ENCODE measurements around the gene DROSHA. TPM values are rescaled to one million over a fixed set of nuclear protein-coding genes. Genes with fewer than 3 reads are reported as not detected.

Gene DROSHA
- total RNA-seq, 1 experiment from 2014 or later: 106 TPM

GRCh38 chr5:31427724-31428309 lies 104.1 kb downstream of the DROSHA start:
- no peak overlapping the region for H3K18ac ChIP-seq (ENCODE audit: insufficient read length, low read depth, low read length)
- H3K79me1 ChIP-seq (ENCODE audit: insufficient read depth, low read depth, low read length, poor library complexity, severe bottlenecking): no peaks in the 10 kb centered on the region
- no CpG with 5 or more reads among the region's 1 CpG for WGBS (ENCODE audit: extremely low coverage, insufficient read length, low lambda C conversion rate)
- H3K4me2 ChIP-seq (ENCODE audit: insufficient read depth, insufficient read length, low read length): no peak overlapping the region
- no peak overlapping the region for H2BK120ac ChIP-seq (ENCODE audit: low read depth, low read length, poor library complexity, severe bottlenecking)
- H2AK5ac ChIP-seq (ENCODE audit: insufficient read length, low read length): no peak overlapping the region
- TF ChIP-seq CTCF (conservative IDR thresholded peaks at IDR 0.05): no peak
- Mint-ChIP-seq H3K4me1 (peaks cover 20 to 23% of the 10 kb centered on the region in 2 experiments), H3K27me3 (ENCODE audit: low read depth) (no peaks in the 10 kb centered on the region), H3K36me3 (ENCODE audit: insufficient read depth in 1 of 3, low read depth in 3 of 3) (peaks cover 2 to 36% (median 12%) of the 10 kb centered on the region in 3 experiments; a peak in 5 of 7 replicates), H3K9me3 (no peaks in the 10 kb centered on the region), H3K27ac (peak overlapping the region; percentile 41 to 82 (median 77); a peak in 6 of 7 replicates), H3K4me3 (no peak overlapping the region)
- no peaks in the 10 kb centered on the region for H3K79me2 ChIP-seq (ENCODE audit: insufficient read depth, low read length)
- no peak overlapping the region for H3K4ac ChIP-seq (ENCODE audit: low read depth, low read length)
- no peak overlapping the region for H3K9ac ChIP-seq (ENCODE audit: extremely low read depth, insufficient read length, low read length)
- no peak overlapping the region for H2BK15ac ChIP-seq (ENCODE audit: low read depth, low read length)
- H3K4me1 ChIP-seq (ENCODE audit: insufficient read depth, low read length): peaks cover 10% of the 10 kb centered on the region; the same call in 1 of the 2 replicates
- no peak overlapping the region for H4K91ac ChIP-seq (ENCODE audit: insufficient read length, low read depth, low read length)
- H3K27ac ChIP-seq (ENCODE audit: insufficient read length, low read depth, low read length): peak overlapping the region; percentile 86
- no peak overlapping the region for H2BK12ac ChIP-seq (ENCODE audit: insufficient read length, low read depth, low read length)
- no peak overlapping the region for H2BK5ac ChIP-seq (ENCODE audit: insufficient read length, low read length)
- H4K20me1 ChIP-seq (ENCODE audit: control insufficient read depth, insufficient read depth, insufficient read length): no peaks in the 10 kb centered on the region
- H3K14ac ChIP-seq (ENCODE audit: insufficient read depth, low read length): no peak overlapping the region
- H3K23ac ChIP-seq (ENCODE audit: insufficient read length, low read depth, low read length): no peak overlapping the region
- H3K23me2 ChIP-seq (ENCODE audit: insufficient read length, low read depth, low read length, poor library complexity, severe bottlenecking): no peaks in the 10 kb centered on the region
- H3T11ph ChIP-seq (ENCODE audit: low read length): no peak overlapping the region
- H2AFZ ChIP-seq (ENCODE audit: low read length): no peak overlapping the region
- H3K27me3 ChIP-seq (ENCODE audit: insufficient read depth, low read length): no peaks in the 10 kb centered on the region
- no peak overlapping the region for H4K5ac ChIP-seq (ENCODE audit: insufficient read length, low read depth, low read length)
- DNase-seq: no peak
- H4K8ac ChIP-seq (replicated peaks; ENCODE audit: insufficient read length, low read depth, low read length): no peak overlapping the region
- no peak overlapping the region for H3K56ac ChIP-seq (ENCODE audit: insufficient read length, low read depth, low read length)
- H2BK20ac ChIP-seq (ENCODE audit: low read depth, low read length, poor library complexity, severe bottlenecking): no peak overlapping the region
- no peaks in the 10 kb centered on the region for H3K9me3 ChIP-seq (ENCODE audit: control insufficient read depth, low read depth, low read length)

Measured in H9 (cell line).